Neural cell (in vitro differentiated cells): ENCODE data around the gene GNB2.

Experiments
- CTCF ChIP-seq: fragments of 450-650 bp; IDR thresholded peaks from 2 replicates; pipeline ENCODE4 v1.5.1; 2014; ENCODE audit warnings: antibody characterized with exemption, mild to moderate bottlenecking, moderate library complexity; ENCODE audit not compliant: poor library complexity, severe bottlenecking
- EP300 ChIP-seq: fragments of 450-650 bp; conservative IDR thresholded peaks from 2 replicates; pipeline ENCODE4 v1.6.1; 2014; ENCODE audit warnings: antibody characterized with exemption, mild to moderate bottlenecking, moderate library complexity; ENCODE audit not compliant: poor library complexity, severe bottlenecking
- EZH2 ChIP-seq: fragments of 200-600, 300-800 bp; shearing (Covaris generic), sonication (generic); IDR thresholded peaks from 2 replicates; pipeline ENCODE4 v1.6.1; 2014; ENCODE audit warnings: antibody characterized with exemption, low read length, borderline replicate concordance, mild to moderate bottlenecking; ENCODE audit not compliant: insufficient read depth, poor library complexity, severe bottlenecking
- MXI1 ChIP-seq: fragments of 450-650 bp; conservative IDR thresholded peaks from 2 replicates; pipeline ENCODE4 v1.6.1; 2014; ENCODE audit warnings: antibody characterized with exemption, mild to moderate bottlenecking; ENCODE audit not compliant: poor library complexity, severe bottlenecking
- POLR2AphosphoS5 ChIP-seq: IDR thresholded peaks from 2 replicates; pipeline ENCODE4 v1.6.1; 2012
- RAD21 ChIP-seq: fragments of 450-650 bp; conservative IDR thresholded peaks from 2 replicates; pipeline ENCODE4 v1.6.1; 2014; ENCODE audit warnings: antibody characterized with exemption, mild to moderate bottlenecking, moderate library complexity
- SMC3 ChIP-seq: fragments of 450-650 bp; conservative IDR thresholded peaks from 2 replicates; pipeline ENCODE4 v1.6.1; 2014; ENCODE audit warnings: antibody characterized with exemption, mild to moderate bottlenecking, moderate library complexity; ENCODE audit not compliant: poor library complexity
- TAF1 ChIP-seq: IDR thresholded peaks from 2 replicates; pipeline ENCODE4 v1.6.1; 2012; ENCODE audit warnings: low read depth

- TF ChIP-seq CTCF (no peak), POLR2AphosphoS5 (no peak), EP300 (no peak), TAF1 (no peak), MXI1 (no peak), RAD21 (no peak), EZH2 (peak; percentile 18), SMC3 (no peak)
Measured at GRCh38 chr7:100720671-100721504, 47.3 kb downstream of the GNB2 start.
